GM23338 (cell line): ENCODE data around the gene CLEC6A. TPM values are rescaled to one million over a fixed set of nuclear protein-coding genes. Genes with fewer than 3 reads are reported as not detected.

Experiments used
- ATAC-seq: fragments of 200-7000 bp; cut with Tn5 transposase; 3 replicates; pipeline ENCODE4 v1.9.1; 2020
- DNase-seq: peaks from one replicate; pipeline ENCODE4 v3.0.0-alpha.2; 2015; ENCODE audit warnings: low spot score
- H2AFZ ChIP-seq: fragments of 200-600 bp; sonication (generic); 2 replicates; pipeline ENCODE4 v1.8.0; 2016; ENCODE audit warnings: antibody characterized with exemption, mild to moderate bottlenecking, moderate library complexity
- H3F3A ChIP-seq: fragments of 200-600 bp; sonication (generic); replicated peaks from 2 replicates; pipeline ENCODE4 v1.8.0; 2017; ENCODE audit warnings: antibody characterized with exemption, mixed run types, low read depth
- H3K27ac ChIP-seq: fragments of 200-600 bp; sonication (generic); 2 replicates; pipeline ENCODE4 v1.6.1; 2016; ENCODE audit warnings: low read depth
- H3K27me3 ChIP-seq: fragments of 200-600 bp; sonication (generic); 2 replicates; pipeline ENCODE4 v1.8.0; 2016; ENCODE audit warnings: mild to moderate bottlenecking, mixed run types, moderate library complexity; ENCODE audit not compliant: insufficient read depth
- H3K36me3 ChIP-seq: fragments of 200-600 bp; sonication (generic); 2 replicates; pipeline ENCODE4 v1.8.0; 2016; ENCODE audit warnings: mild to moderate bottlenecking; ENCODE audit not compliant: insufficient read depth
- H3K4me1 ChIP-seq: fragments of 200-600 bp; sonication (generic); 2 replicates; pipeline ENCODE4 v1.8.0; 2016; ENCODE audit warnings: mild to moderate bottlenecking, moderate library complexity; ENCODE audit not compliant: insufficient read depth
- H3K4me2 ChIP-seq: fragments of 200-600 bp; sonication (generic); 2 replicates; pipeline ENCODE4 v1.7.1; 2017; ENCODE audit warnings: mixed run types
- H3K4me3 ChIP-seq: fragments of 200-600 bp; sonication (generic); 2 replicates; pipeline ENCODE4 v1.6.1; 2016; ENCODE audit warnings: mixed run types
- H3K79me2 ChIP-seq: fragments of 200-600 bp; sonication (generic); replicated peaks from 2 replicates; pipeline ENCODE4 v1.8.0; 2017; ENCODE audit warnings: mild to moderate bottlenecking; ENCODE audit not compliant: insufficient read depth
- H3K9me2 ChIP-seq: fragments of 200-600 bp; sonication (generic); 2 replicates; pipeline ENCODE4 v1.8.0; 2017; ENCODE audit not compliant: insufficient read depth
- H4K20me1 ChIP-seq: fragments of 200-600 bp; sonication (generic); replicated peaks from 2 replicates; pipeline ENCODE4 v1.8.0; 2017; ENCODE audit warnings: mild to moderate bottlenecking; ENCODE audit not compliant: insufficient read depth
- H3K27ac Mint-ChIP-seq: 2 replicates; pipeline ENCODE4 v1.8.0; 2020; ENCODE audit warnings: inconsistent platforms, mild to moderate bottlenecking, moderate library complexity, mixed read lengths
- H3K27me3 Mint-ChIP-seq: 3 replicates; pipeline ENCODE4 v1.8.0; 2022; ENCODE audit warnings: low read depth, mild to moderate bottlenecking, moderate library complexity, mixed read lengths, inconsistent platforms; ENCODE audit not compliant: insufficient read depth, poor library complexity
- H3K36me3 Mint-ChIP-seq: 3 replicates; pipeline ENCODE4 v1.8.0; 2021; ENCODE audit warnings: low read depth, mild to moderate bottlenecking, inconsistent platforms, moderate library complexity, mixed read lengths
- H3K4me1 Mint-ChIP-seq: 3 replicates; pipeline ENCODE4 v1.8.0; 2020; ENCODE audit warnings: mild to moderate bottlenecking, inconsistent platforms, mixed read lengths
- H3K4me3 Mint-ChIP-seq: 3 replicates; pipeline ENCODE4 v1.8.0; 2021; ENCODE audit warnings: moderate library complexity, mild to moderate bottlenecking, inconsistent platforms, mixed read lengths
- H3K9me3 Mint-ChIP-seq: 3 replicates; pipeline ENCODE4 v1.8.0; 2020; ENCODE audit warnings: moderate library complexity, mild to moderate bottlenecking, inconsistent platforms, mixed read lengths
- CREB1 ChIP-seq: fragments of 250-450 bp; sonication (Bioruptor Pico); IDR thresholded peaks from 2 replicates; pipeline ENCODE4 v1.5.0; 2020; ENCODE audit warnings: low read depth, mild to moderate bottlenecking, moderate library complexity
- CTCF ChIP-seq, 2 experiments: fragments of 200-600 bp in 1 of 2; sonication (generic) in 1 of 2; conservative IDR thresholded peaks; 2 replicates each; pipeline versions ENCODE4 v1.5.1 to v1.6.1; 2016 to 2017; ENCODE audit warnings: antibody characterized with exemption in 2 of 2, low read depth in 2 of 2, mild to moderate bottlenecking in 2 of 2, moderate library complexity in 1 of 2
- ETS1 ChIP-seq: IDR thresholded peaks from 2 replicates; pipeline ENCODE4 v1.6.1; 2016; ENCODE audit warnings: antibody characterized with exemption
- EZH2 ChIP-seq: fragments of 200-600 bp; sonication (generic); IDR thresholded peaks from one replicate; pipeline ENCODE4 v1.8.0; 2017; ENCODE audit warnings: antibody characterized with exemption, mild to moderate bottlenecking, low read depth; ENCODE audit not compliant: unreplicated experiment
- EZH2phosphoT487 ChIP-seq: fragments of 200-600 bp; sonication (generic); IDR thresholded peaks from one replicate; pipeline ENCODE4 v1.8.1; 2018; ENCODE audit warnings: antibody characterized with exemption; ENCODE audit not compliant: unreplicated experiment
- JUNB ChIP-seq: IDR thresholded peaks from one replicate; pipeline ENCODE4 v1.6.1; 2016; ENCODE audit warnings: antibody characterized with exemption; ENCODE audit not compliant: unreplicated experiment
- NANOG ChIP-seq: IDR thresholded peaks from 2 replicates; pipeline ENCODE4 v1.6.1; 2016; ENCODE audit warnings: antibody characterized with exemption, borderline replicate concordance
- POLR2AphosphoS5 ChIP-seq: IDR thresholded peaks from 2 replicates; pipeline ENCODE4 v1.6.1; 2016; ENCODE audit warnings: antibody characterized with exemption, low read depth
- REST ChIP-seq: IDR thresholded peaks from one replicate; pipeline ENCODE4 v1.6.1; 2018; ENCODE audit warnings: antibody characterized with exemption; ENCODE audit not compliant: unreplicated experiment
- STAT1 ChIP-seq: IDR thresholded peaks from one replicate; pipeline ENCODE4 v1.6.1; 2016; ENCODE audit warnings: antibody characterized with exemption; ENCODE audit not compliant: unreplicated experiment
- ZNF331 ChIP-seq: fragments of 250-450 bp; sonication (Bioruptor Pico); IDR thresholded peaks from 2 replicates; pipeline ENCODE4 v1.5.0; 2020; ENCODE audit warnings: low read depth, mild to moderate bottlenecking, moderate library complexity
- polyA plus RNA-seq: library from polyadenylated mRNA; unstranded; fragments of >200 nt; fragmentation: Nextera tagmentation; extraction: Ambion mirVana; gene quantifications from 2 replicates; pipeline ENCODE4 v1.2.1, GENCODE V29; 2016
- total RNA-seq: library from RNA; depleted of rRNA; stranded (reverse); fragments of >200 nt; shearing (Covaris generic); gene quantifications from 2 replicates; pipeline ENCODE4 v1.2.3, GENCODE V29; 2014

The CLEC6A gene
- total and polyA plus RNA-seq, 2 experiments from 2014 or later = not detected

- Histone ChIP-seq H3K4me3 (no peak overlapping the region), H3K4me1 (peaks cover 17% of the 10 kb centered on the region), H3K36me3 (no peaks in the 10 kb centered on the region; the same call in 1 of the 2 replicates), H4K20me1 (no peaks in the 10 kb centered on the region), H2AFZ (no peak overlapping the region), H3K27ac (no peak overlapping the region), H3F3A (no peaks in the 10 kb centered on the region), H3K27me3 (no peaks in the 10 kb centered on the region), H3K4me2 (no peak overlapping the region), H3K9me2 (peaks cover 5% of the 10 kb centered on the region), H3K79me2 (no peaks in the 10 kb centered on the region)
- Mint-ChIP-seq H3K27ac (no peak overlapping the region; the same call in 1 of the 2 replicates), H3K4me3 (no peak overlapping the region), H3K27me3 (peaks cover 11% of the 10 kb centered on the region), H3K9me3 (no peaks in the 10 kb centered on the region; the same call in 2 of the 3 replicates), H3K36me3 (0 out of 3 replicates have a peak, but pooled peaks cover 2% of the 10 kb centered on the region), H3K4me1 (peaks cover 16% of the 10 kb centered on the region)
- ATAC-seq (no peak), DNase-seq (no peak)
- TF ChIP-seq NANOG = no peak
- TF ChIP-seq REST = no peak
- no peak for TF ChIP-seq CREB1
- no peak for TF ChIP-seq ETS1
- TF ChIP-seq EZH2 = no peak
- no peak for TF ChIP-seq POLR2AphosphoS5
Observed at GRCh38 chr12:8482571-8483061, 26.9 kb downstream of the CLEC6A start.

- H3K4me1 Mint-ChIP-seq = peaks cover 16% of the 10 kb centered on the region
- Histone ChIP-seq H3K4me3 (no peak overlapping the region), H3K27me3 (no peaks in the 10 kb centered on the region), H3F3A (no peaks in the 10 kb centered on the region), H3K4me2 (no peak overlapping the region), H3K79me2 (no peaks in the 10 kb centered on the region), H3K27ac (no peak overlapping the region), H3K9me2 (peaks cover 5% of the 10 kb centered on the region), H4K20me1 (no peaks in the 10 kb centered on the region), H2AFZ (no peak overlapping the region), H3K4me1 (peaks cover 17% of the 10 kb centered on the region), H3K36me3 (no peaks in the 10 kb centered on the region; the same call in 1 of the 2 replicates)
- H3K27ac Mint-ChIP-seq = no peak overlapping the region; the same call in 1 of the 2 replicates
- ATAC-seq (no peak), DNase-seq (no peak)
- peaks cover 11% of the 10 kb centered on the region for H3K27me3 Mint-ChIP-seq
- TF ChIP-seq EZH2phosphoT487 = no peak
- TF ChIP-seq JUNB = no peak
- no peak for TF ChIP-seq CTCF (conservative IDR thresholded peaks at IDR 0.05; ENCODE audit: low read depth in 2 of 2)
- no peak for TF ChIP-seq STAT1
- no peak for TF ChIP-seq NANOG
- no peak for TF ChIP-seq ZNF331 (CRISPR knock-in tag)
- TF ChIP-seq EZH2 = no peak
- H3K36me3 Mint-ChIP-seq = 0 out of 3 replicates have a peak, but pooled peaks cover 2% of the 10 kb centered on the region
- H3K9me3 Mint-ChIP-seq = no peaks in the 10 kb centered on the region; the same call in 2 of the 3 replicates
- no peak overlapping the region for H3K4me3 Mint-ChIP-seq
Observed at GRCh38 chr12:8483079-8483478, 27.3 kb downstream of the CLEC6A start.
